Measurements from ENCODE around the gene MTUS2. TPM values are rescaled to one million over a fixed set of nuclear protein-coding genes. Genes with fewer than 3 reads are reported as not detected.

The MTUS2 gene
- total RNA-seq, 1 experiment from 2014 or later = 0.35 TPM

- H3K4me3 Mint-ChIP-seq = no peak overlapping the region
- H3K4me1 ChIP-seq (ENCODE audit: insufficient read depth, low read length) = no peaks in the 10 kb centered on the region
- no peak overlapping the region for H3T11ph ChIP-seq (ENCODE audit: low read length)
- DNase-seq = no peak
- no peak overlapping the region for H2BK5ac ChIP-seq (ENCODE audit: insufficient read length, low read length)
- H3K79me1 ChIP-seq (ENCODE audit: insufficient read depth, low read depth, low read length, poor library complexity, severe bottlenecking) = no peaks in the 10 kb centered on the region
- H2BK12ac ChIP-seq (ENCODE audit: insufficient read length, low read depth, low read length) = no peak overlapping the region
- no peak overlapping the region for H4K5ac ChIP-seq (ENCODE audit: insufficient read length, low read depth, low read length)
- H2AK5ac ChIP-seq (ENCODE audit: insufficient read length, low read length) = no peak overlapping the region
- peaks cover 0 to 3% of the 10 kb centered on the region in 2 experiments; a peak in 2 of 4 replicates for H3K4me1 Mint-ChIP-seq
- no peak overlapping the region for H3K56ac ChIP-seq (ENCODE audit: insufficient read length, low read depth, low read length)
- peaks cover 0 to 3% (median 0%) of the 10 kb centered on the region in 3 experiments; a peak in 1 of 7 replicates for H3K36me3 Mint-ChIP-seq (ENCODE audit: insufficient read depth in 1 of 3, low read depth in 3 of 3)
- H3K27me3 Mint-ChIP-seq (ENCODE audit: low read depth) = peaks cover 6% of the 10 kb centered on the region
- peaks cover 0 to 3% of the 10 kb centered on the region in 2 experiments; a peak in 1 of 5 replicates for H3K9me3 Mint-ChIP-seq
- no peak overlapping the region for H2BK15ac ChIP-seq (ENCODE audit: low read depth, low read length)
- H3K14ac ChIP-seq (ENCODE audit: insufficient read depth, low read length) = no peak overlapping the region
- no peak overlapping the region for H2AFZ ChIP-seq (ENCODE audit: low read length)
- no peak overlapping the region for H3K23ac ChIP-seq (ENCODE audit: insufficient read length, low read depth, low read length)
- H3K18ac ChIP-seq (ENCODE audit: insufficient read length, low read depth, low read length) = no peak overlapping the region
- no peaks in the 10 kb centered on the region for H3K23me2 ChIP-seq (ENCODE audit: insufficient read length, low read depth, low read length, poor library complexity, severe bottlenecking)
- no peak overlapping the region for H4K91ac ChIP-seq (ENCODE audit: insufficient read length, low read depth, low read length)
- no peak overlapping the region for H3K27ac ChIP-seq (ENCODE audit: insufficient read length, low read depth, low read length)
- no peak overlapping the region for H4K8ac ChIP-seq (replicated peaks; ENCODE audit: insufficient read length, low read depth, low read length)
- H3K79me2 ChIP-seq (ENCODE audit: insufficient read depth, low read length) = no peaks in the 10 kb centered on the region
- H2BK120ac ChIP-seq (ENCODE audit: low read depth, low read length, poor library complexity, severe bottlenecking) = no peak overlapping the region
- no peaks in the 10 kb centered on the region for H3K9me3 ChIP-seq (ENCODE audit: control insufficient read depth, low read depth, low read length)
- no peak overlapping the region for H3K4me2 ChIP-seq (ENCODE audit: insufficient read depth, insufficient read length, low read length)
- H4K20me1 ChIP-seq (ENCODE audit: control insufficient read depth, insufficient read depth, insufficient read length) = no peaks in the 10 kb centered on the region
- no peak overlapping the region for H2BK20ac ChIP-seq (ENCODE audit: low read depth, low read length, poor library complexity, severe bottlenecking)
- no peak overlapping the region for H3K9ac ChIP-seq (ENCODE audit: extremely low read depth, insufficient read length, low read length)
- no peak overlapping the region for H3K4ac ChIP-seq (ENCODE audit: low read depth, low read length)
- no peak for TF ChIP-seq CTCF (conservative IDR thresholded peaks at IDR 0.05)
- no peak overlapping the region for H3K27ac Mint-ChIP-seq
- no CpG with 5 or more reads among the region's 4 CpGs for WGBS (ENCODE audit: extremely low coverage, insufficient read length, low lambda C conversion rate)
- no peaks in the 10 kb centered on the region for H3K27me3 ChIP-seq (ENCODE audit: insufficient read depth, low read length)
These were observed 202.3 kb downstream of the MTUS2 start for GRCh38 chr13:29022410-29022809.

Data from H9 (cell line).